ENCODE data around the gene BLOC1S3. TPM values are rescaled to one million over a fixed set of nuclear protein-coding genes. Genes with fewer than 3 reads are reported as not detected.

The BLOC1S3 gene
- total RNA-seq, 1 donor from 2014 or later, result 3.1 TPM

DNA sequence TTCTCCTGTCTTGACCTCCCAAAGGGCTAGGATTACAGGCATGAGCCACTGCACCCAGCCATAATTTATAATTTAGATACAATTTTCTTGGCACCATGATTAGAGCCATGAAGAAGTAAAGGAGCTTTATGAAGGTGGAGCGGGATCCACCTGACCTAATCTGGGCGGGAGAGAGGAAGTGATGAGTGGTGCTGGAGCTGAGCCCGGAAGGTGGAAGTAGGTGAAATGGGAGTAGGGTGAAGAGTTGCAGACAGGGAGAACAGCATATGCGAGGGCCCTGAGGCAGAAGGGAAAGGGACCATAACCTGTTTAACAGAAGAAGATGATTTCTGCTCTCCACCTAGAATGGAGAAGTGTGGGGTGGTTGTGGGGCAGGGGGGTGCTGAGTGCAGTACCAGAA lies 4.2 kb downstream of the BLOC1S3 start:
- DNase-seq, result no peak

DNA sequence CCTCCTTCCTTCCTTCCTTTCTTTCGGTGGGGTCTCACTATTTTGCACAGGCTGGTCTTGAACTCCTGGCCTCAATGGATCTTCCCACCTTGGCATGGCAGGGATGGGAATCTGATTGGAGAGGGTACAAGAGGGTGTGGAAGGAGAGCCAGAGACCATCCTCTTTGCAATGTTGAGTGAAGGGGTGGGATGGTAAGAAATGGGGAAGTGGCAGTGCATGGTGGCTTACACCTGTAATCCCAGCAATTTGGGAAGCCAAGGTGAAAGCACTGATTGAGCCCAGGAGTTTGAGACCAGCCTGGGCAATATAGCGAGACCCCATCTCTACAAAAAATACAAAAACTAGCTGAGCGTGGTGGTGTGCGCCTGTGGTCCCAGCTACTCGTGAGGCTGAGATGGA lies 5.5 kb downstream of the BLOC1S3 start:
- DNase-seq, result no peak

DNA sequence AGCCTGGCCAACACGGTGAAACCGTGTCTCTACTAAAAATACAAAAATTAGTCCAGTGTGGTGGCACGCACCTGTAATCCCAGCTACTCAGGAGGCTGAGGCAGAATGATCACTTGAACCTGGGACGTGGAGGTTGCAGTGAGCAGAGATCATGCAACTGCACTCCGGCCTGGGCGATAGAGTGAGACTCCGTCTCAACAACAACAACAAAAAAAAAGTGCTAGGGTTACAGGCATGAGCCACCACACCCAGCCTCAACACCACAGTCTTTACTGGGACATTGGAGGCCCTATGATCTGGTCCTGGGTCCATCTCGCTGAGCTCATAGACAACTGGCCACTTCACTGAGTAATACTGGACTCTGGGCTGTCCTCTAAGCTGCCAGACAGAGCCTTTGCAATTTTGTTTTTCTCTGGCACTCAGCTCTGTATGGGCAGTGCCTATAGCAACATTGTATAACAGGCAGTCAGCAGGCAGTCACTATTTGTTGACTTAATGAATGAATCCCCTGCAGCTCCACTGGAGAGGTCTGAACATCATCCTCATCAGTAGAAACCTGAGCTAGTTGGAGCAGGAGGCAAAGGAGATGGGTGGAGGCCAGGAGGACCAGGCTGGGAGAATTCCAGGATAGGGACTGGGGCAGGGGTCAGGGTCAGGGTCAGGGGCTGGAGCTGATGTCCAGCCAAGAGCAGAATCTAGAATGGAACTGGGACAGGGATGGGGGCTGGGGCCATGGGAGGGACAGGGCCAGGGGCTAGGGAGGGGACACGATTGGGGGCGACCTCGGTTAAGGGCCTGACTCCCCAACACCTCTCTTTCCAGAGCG lies 8.1 kb downstream of the BLOC1S3 start:
- no peak for DNase-seq

DNA sequence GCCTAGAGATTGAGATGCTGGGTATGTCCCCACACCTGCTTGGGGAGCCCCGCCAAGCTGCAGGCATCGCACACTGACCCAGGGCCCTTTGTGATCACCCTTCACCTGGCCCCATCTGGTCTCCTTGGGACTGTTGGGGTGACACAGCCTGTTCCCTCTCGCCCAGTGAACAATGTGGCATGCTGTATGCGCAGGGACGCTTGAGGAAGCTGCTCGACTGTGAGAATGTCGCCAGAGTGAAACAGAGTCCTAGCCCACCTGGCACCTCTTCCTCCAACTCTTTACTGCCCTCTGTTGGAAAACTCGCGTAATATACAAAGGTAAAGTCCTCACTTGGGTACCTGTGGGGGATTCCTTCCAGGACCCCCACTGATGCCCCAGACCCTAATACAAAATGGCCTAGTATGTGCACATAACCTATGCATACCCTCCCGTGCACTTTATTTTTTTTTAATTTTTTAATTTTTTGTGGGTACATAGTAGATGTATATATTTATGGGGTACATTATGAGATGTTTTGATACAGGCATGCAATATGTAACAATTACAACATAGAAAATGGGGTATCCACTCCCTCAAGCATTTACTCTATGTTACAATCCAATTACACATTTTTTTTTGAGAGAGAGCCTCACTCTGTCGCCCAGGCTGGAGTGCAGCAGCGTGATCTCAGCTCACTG lies 9.0 kb downstream of the BLOC1S3 start:
- no peak for DNase-seq

DNA sequence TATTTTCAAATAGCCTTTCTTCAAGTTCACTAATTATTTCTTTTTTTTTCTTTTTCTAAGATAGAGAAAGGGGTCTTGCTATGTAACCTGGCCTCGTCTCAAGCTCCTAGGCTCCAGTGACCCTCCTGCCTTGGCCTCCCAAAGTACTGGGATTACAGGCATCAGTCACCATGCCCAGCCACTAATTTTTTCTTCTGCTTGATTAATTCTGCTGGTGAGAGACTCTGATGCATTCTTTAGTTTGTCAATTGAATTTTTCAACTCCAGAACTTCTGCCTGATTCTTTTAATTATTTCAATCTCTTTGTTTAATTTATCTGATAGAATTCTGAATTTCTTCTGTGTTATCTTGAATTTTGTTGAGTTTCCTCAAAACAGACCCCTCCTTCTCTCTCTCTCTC lies 11.4 kb downstream of the BLOC1S3 start:
- DNase-seq, result no peak

DNA sequence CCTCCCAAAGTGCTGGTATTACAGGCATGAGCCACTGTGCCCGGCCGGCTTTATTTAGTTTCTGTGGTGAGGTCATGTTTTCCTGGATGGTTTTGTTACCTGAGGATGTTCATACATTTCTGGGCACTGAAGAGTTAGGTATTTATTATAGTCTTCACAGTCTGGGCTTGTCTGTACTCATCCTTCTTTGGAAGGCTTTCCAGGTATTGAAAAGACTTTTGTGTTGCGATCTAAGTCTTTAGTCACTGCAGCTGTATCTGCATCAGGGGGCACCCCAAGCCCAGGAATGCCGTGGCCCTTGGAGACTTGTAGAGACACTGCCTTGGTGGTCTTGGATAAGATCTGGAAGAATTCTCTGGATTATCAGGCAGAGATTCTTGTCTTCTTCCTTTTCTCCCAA lies 12.8 kb downstream of the BLOC1S3 start:
- DNase-seq, result no peak

DNA sequence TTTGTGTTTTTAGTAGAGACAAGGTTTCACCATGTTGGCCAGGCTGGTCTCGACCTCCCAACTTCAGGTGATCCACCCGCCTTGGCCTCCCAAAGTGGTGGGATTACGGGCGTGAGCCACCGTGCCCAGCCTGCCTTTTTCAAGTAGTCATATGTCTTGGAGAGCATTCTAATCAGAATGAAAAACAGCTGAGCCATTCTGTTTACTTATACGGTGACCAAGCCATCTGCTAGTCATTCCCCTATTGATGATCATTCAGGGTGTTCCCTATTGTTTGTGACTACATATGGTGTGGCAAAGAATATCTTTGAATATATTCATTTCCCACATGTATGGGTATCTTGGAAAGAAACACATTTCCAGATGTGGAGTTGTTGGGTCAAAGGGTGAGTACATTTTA lies 17.2 kb downstream of the BLOC1S3 start:
- DNase-seq, result no peak

DNA sequence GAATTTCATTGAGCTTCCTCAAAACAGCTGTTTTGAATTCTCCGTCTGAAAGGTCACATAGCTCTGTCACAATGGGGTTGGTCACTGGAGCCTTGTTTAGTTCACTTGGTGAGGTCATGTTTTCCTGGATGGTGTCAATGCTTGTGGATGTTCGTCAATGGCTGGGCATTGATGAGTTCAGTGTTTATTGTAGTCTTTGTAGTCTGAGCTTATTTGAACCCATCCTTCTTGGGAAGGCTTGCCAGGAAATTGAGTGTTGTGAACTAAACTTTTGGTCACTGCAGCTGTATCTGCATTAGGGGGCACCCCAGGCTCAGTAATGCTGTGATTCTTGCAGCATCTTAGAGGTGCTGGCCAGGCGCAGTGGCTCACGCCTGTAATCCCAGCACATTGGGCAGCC lies 22.0 kb downstream of the BLOC1S3 start:
- DNase-seq, result no peak

DNA sequence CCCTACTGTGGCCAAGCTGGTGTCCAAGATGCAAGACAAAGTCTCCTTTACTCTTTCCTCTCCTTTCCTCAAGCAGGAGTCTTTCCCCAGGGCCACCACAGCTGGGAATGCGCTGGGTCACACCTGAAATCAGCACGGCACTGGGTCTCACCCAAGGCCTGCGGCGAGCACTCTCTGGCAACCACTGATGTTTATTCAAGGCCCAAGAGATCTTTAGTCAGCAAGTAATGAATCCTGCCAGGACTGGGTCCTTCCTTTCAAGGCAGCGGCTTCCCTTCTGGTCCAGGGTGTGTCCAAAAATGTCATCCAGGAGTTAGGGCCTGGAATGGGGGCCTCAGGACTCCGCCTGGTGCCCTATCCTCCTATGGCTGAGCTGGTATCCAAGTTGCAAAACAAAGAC lies 24.1 kb downstream of the BLOC1S3 start:
- DNase-seq, result no peak

DNA sequence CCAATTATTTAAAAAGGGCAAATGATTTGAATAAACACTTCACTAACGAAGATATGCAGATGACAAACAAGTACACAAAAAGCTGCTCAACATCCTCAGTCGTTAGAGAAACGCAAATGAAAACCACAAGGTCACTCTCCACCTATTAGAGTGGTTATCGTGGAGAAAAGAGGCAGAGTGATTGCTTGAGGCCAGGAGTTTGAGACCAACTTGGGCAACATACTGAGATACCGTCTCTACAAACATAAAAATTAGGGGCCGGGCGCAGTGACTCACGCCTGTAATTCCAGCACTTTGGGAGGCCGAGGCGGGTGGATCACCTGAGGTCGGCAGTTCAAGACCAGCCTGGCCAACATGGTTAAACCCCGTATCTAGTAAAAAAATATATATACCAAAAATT lies 27.2 kb downstream of the BLOC1S3 start:
- no peak for DNase-seq

DNA sequence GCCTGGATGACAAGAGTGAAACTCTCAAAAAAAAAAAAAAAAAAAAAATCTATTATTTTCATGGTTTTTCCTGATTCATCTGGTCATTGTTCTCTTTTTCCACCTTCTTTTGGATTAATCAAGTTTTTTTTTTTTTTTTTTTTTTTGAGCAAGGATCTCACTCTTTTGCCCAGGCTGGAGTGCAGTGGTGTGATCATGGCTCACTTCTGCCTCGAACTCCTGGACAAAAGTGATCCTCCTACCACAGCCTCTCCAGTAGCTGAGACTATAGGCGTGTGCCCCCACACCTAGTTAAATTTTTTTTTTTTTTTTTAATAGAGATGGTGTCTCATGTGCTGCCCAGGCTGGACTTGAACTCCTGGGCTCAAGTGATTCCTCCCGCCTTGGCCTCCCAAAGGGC lies 27.7 kb downstream of the BLOC1S3 start:
- no peak for DNase-seq

DNA sequence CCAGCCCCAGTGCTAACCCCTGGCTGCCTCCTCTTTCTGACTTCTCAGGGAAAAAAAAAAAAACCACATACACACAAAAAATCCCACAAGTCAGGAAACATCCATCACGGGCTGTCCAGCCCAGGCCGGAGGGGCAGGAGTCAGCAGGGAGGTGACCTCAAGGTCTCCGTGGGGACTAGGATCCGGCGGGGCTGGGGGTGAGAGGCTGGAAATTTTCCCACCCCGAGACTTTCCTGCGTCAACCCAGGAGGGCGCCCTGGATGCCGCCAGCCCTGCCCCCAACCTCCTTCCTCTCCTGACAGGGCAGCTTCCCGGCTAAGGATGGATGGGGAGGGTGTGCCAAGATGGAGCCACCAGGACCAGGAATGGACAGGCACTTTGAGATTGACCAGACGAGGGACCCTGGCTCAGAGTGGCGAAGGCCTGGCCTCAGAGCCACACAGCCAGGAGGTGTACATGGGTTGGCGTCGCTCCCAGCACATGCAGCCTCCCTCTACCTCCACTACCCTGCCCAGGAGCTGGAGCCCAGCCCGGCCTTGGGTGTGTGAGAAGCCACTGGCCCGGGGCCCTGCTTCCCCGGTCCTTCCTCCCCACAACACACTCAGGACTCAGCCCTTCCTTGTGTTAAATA lies 33.3 kb downstream of the BLOC1S3 start:
- no peak for DNase-seq

DNA sequence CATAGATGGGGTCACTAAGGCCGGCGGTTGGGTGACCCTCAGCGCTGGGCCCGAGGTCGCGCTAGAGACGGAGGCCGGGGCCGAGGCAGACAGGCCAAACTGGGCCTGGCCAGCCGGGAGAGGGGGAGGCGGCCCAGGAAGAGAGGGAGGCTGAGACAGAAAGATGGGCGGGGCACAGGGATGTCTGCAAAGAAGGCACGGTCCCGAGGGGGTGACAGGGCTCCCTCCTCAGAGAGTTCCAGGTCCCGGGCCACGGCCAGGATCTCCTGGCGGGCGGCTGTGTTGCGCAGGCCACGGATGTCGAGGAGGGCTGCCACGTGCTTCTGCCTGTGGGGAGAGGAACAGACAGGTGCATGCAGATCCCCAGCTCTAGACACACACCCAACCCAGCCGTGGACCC lies 34.4 kb downstream of the BLOC1S3 start:
- DNase-seq, result no peak

DNA sequence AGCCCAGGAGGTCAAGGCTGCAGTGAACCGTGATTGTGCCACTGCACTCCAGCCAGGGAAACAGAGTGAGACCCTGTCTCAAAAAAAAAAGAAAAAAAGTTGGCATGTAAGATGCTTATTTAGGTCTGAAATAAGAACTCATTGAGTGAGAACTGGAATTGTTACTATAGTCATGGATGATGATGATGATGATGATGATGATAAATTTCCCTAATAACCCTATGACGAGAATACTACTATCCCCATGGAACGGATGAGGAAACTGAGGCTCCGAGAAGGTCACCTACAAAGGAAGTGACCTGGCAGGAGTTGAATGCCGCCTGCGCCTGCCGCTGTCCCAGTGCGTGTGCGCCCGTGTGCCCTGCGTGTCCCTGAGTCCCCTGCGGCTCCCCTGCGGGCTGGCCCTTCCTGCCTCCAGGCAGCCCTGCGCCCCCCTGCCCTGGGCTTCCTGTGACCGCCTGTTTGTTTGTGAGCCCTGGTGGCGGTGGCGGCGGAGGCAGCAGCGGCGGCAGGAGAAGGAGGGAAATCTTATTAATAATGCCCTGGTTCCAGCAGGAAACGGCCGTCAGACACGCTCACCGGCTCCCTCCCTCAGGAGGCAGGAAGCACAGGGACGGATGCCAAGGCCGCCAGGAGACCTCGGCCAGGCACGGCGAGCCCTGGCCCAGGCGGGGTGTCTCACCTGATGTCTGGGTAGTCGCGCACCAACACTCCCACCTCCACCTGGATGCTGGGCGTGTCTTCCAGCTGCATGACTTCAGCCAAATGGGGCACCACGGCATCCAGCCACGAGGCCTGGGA lies 37.0 kb downstream of the BLOC1S3 start:
- no peak for DNase-seq

DNA sequence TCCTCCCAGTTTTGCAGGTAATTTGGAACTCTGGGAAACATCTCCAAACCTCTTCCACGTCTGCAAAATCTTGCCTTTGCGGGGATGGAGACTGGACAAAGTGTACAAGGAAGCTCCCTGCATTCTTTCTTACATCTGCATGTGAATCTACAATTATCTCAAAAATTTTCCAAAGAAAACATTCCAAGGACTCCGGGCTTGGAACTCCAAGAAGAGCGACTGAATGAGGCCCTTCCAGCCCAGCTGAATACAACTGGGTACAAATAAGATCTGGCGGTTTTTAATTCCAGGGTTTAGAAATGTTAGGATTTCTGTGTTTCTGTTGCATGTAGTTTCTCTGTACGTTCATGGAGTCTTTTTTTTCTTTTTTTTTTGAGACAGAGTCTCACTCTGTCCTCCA lies 38.1 kb downstream of the BLOC1S3 start:
- no peak for DNase-seq

DNA sequence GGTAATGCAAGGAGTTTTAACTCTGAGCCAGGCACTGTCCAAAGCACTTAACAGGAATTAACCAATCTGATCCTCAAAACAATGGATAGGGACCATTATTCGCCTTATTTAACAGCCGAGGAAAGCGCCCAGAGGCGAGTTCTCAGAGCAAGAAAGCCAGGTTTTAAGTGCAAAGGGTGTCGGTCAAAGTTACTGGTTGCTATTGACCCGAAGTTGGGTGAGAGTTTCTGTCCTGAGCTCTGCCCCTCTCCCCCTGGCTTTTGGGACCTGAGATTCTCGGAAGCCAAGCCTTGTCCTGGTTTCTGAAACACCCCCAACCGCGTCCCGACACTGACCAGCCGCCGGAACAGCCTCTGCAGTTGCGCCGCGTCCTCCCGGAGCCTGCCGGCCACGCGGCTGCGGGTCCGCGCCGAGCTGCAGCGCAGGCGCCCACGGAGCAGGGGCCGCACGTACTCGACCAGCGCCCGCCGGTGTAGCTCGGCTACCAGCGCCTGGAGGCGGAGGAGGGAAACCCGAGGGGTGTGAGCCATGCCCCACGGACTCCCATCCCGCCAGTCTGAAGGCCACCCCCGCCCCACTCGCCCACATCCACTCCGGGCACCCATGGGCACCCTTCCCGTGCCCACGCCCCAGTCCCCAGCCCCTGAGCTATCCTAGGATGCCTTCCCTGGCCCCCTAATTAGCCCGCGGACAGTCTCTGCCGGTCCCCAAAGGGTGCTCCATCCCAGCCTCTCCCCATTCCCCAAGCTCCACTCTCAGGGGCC lies 38.8 kb downstream of the BLOC1S3 start:
- no peak for DNase-seq

DNA sequence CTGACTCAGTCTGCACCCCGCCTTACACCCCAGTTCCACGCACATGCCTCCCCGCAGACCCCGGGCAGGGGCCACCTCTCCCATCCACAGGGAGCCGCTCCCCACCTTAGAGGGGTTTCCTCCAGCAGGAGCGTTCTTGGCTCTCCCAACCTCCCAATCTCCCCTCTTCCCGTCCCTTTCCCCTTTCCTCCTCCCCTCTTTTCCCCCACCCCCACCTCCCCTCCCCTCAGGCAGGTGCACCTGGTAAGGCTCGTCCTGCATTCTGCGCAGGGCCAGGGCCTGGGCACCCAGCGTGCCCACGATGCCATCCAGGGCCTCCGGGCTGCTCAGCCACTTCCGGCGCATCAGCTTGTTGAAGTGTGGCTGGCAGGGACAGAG lies 39.4 kb downstream of the BLOC1S3 start:
- DNase-seq, result no peak

DNA sequence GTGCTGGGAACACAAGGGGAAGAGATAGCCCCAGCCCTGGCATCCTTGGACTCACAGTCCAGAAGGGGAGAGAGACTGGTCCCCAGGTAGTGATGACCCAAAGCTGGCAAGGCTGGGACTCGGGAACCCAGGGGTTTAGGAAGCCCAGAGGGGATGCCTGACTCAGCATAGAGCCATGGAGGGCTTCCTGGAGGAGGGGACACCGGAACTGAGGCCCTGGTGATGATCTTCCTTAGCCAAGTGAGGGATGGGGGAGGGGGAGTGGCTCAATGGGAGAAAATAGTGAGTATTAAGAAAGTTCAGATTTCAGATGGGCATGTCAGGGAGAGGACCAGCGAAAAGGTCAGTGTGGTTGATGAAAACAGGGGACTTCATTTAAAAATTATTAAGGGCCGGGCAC lies 39.8 kb downstream of the BLOC1S3 start:
- no peak for DNase-seq

DNA sequence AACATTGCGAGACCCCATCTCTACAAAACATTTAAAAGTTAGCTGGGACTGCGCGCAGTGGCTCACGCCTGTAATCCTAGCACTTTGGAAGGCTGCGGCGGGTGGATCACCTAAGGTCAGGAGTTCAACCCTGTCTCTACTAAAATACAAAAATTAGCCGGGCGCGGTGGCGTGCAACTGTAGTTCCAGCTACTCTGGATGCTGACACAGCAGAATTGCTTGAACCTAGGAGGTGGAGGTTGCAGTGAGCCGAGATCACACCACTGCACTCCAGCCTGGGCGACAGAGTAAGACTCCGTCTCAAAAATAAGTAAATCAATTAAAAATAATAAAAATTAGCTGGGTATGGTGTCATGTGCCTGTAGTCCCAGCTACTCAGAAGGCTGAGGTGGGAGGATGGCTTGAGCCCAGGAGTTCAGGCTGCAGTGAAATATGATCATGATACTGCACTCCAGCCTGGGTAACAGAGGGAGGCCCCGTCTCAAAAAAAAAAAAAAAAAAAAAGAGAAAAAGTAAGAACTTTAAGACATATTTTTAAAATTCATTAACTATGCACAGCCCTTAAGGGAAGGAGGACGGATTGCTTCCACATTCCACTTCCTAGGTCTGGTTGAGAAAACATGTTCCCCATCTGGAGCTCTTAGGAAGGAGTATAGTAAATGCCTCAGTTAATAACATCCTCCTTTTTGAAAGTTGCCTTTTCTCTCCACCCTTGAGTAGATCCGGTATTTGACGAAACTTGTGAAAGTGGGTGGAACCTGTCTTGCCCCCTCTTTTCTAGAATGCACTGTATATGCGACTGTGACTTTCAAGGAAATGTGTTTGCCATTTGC lies 40.5 kb downstream of the BLOC1S3 start:
- no peak for DNase-seq

DNA sequence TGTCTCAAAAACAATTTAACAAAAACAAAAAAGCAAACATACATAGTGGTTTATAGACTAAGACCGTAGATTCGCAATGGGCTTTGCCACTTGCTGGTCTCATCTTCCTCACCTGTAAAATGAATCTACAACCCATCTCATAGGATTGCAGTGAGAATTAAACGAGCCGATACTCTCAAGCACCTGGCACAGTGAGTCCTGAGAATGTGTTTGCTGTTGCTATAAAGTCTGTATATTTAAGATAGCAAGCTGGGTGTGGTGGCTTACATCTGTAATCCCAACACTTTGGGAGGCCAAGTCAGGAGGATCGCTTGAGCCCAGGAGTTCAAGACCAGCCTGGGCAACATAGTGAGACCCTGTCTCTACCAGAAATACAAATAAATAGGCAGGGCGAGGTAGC lies 44.1 kb downstream of the BLOC1S3 start:
- no peak for DNase-seq

DNA sequence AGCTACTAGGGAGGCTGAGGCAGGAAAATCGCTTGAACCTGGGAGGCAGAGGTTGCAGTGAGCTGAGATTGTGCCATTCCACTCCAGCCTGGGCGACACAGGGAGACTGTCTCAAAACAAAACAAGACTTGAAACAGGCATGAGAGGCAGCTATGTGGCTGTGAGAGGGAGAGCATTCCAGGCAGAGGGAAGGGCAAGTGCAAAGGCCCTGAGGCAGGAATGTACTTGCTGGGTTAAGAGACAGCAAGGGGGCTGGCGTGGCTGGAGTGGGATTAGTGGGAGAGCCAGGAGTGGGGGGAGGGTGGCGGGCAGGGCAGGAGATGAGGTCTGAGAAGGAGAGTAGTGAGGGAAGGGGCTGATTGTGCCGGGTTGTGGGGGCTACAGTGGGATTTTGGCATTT lies 45.3 kb downstream of the BLOC1S3 start:
- DNase-seq, result no peak

All from occipital lobe (tissue), 2 donors.